Muscle of leg (tissue), 11 donors: ENCODE data around the gene ORM1. TPM values are rescaled to one million over a fixed set of nuclear protein-coding genes. Genes with fewer than 3 reads are reported as not detected.

Source experiments
- DNase-seq: peaks from one replicate; pipeline ENCODE4 v3.0.0; 2013
- H3K27ac ChIP-seq: one replicate; pipeline ENCODE4 v1.5.1; 2013; ENCODE audit warnings: mild to moderate bottlenecking, low read length, control low read depth
- H3K27me3 ChIP-seq: one replicate; pipeline ENCODE4 v1.6.1; 2013; ENCODE audit warnings: low read length; ENCODE audit not compliant: control insufficient read depth, insufficient read depth
- H3K36me3 ChIP-seq: one replicate; pipeline ENCODE4 v1.6.1; 2013; ENCODE audit warnings: low read length; ENCODE audit not compliant: control insufficient read depth, insufficient read depth
- H3K4me1 ChIP-seq: one replicate; pipeline ENCODE4 v1.6.1; 2013; ENCODE audit warnings: low read length; ENCODE audit not compliant: control insufficient read depth, insufficient read depth
- H3K4me3 ChIP-seq: one replicate; pipeline ENCODE4 v1.5.1; 2013; ENCODE audit warnings: low read length, control low read depth
- H3K9me3 ChIP-seq: replicated peaks from 2 replicates; pipeline ENCODE4 v1.6.1; 2013; ENCODE audit warnings: low read depth, low read length; ENCODE audit not compliant: control insufficient read depth
- WGBS: methylation state at CpG from one replicate; pipeline ENCODE4 v1.1.5; 2013; ENCODE audit warnings: missing lambda C conversion rate; ENCODE audit not compliant: insufficient coverage; 5-methylcytosine and 5-hydroxymethylcytosine counted together
- polyA plus RNA-seq, 8 donors: library from polyadenylated mRNA; unstranded; fragments of 120-200 nt; gene quantifications; one replicate each; pipeline versions ENCODE4 v1.2.1 to v1.2.3, GENCODE V29; 2013; ENCODE audit warnings: inconsistent platforms in 1 of 8, low replicate concordance in 1 of 8; ENCODE audit not compliant: insufficient read length in 8 of 8, insufficient read depth in 1 of 8
- total RNA-seq: library from RNA; stranded (reverse); fragments of 120-200 nt; gene quantifications from one replicate; pipeline ENCODE4 v1.2.4, GENCODE V29; 2013

The ORM1 gene
- total and polyA plus RNA-seq, 9 donors, result 0.25 to 2.6 (median 0.62) TPM

DNA sequence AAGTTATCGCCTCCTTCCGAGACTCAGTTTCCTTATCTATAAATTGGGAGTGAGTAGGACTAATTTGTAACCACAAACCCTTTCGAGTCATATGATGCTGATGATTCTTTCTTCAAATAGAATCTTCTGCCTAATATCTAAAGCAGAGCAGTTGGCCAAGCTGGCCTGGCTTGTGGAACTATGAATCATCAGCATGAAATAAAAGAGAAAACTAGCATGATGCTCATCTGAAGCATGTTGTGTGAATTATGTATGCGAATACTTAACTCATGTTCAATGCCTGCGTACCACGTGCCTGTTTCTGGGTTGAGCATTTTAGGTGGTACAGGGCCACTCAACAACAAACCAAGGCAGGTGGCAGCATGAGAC lies 15.0 kb upstream of the ORM1 start:
- H3K4me3 ChIP-seq, result no peak overlapping the region
- peaks cover 4% of the 10 kb centered on the region for H3K4me1 ChIP-seq

GRCh38 chr9:114308361-114308950 lies 14.4 kb upstream of the ORM1 start:
- Histone ChIP-seq H3K27me3 (no peaks in the 10 kb centered on the region), H3K4me1 (peaks cover 4% of the 10 kb centered on the region), H3K4me3 (no peak overlapping the region), H3K36me3 (peaks cover 39% of the 10 kb centered on the region), H3K9me3 (no peaks in the 10 kb centered on the region), H3K27ac (no peak overlapping the region)
- 94% methylated on average over 6 of the region's 13 CpGs for WGBS
- DNase-seq, result no peak

More for the DNA sequence above, 15.0 kb upstream of the ORM1 start:
- H3K27ac ChIP-seq, result no peak overlapping the region
- H3K36me3 ChIP-seq, result peaks cover 39% of the 10 kb centered on the region
- H3K9me3 ChIP-seq, result no peaks in the 10 kb centered on the region
- no peak for DNase-seq
- H3K27me3 ChIP-seq, result no peaks in the 10 kb centered on the region
- WGBS, result 100% methylated on average over 1 of the region's 6 CpGs

DNA sequence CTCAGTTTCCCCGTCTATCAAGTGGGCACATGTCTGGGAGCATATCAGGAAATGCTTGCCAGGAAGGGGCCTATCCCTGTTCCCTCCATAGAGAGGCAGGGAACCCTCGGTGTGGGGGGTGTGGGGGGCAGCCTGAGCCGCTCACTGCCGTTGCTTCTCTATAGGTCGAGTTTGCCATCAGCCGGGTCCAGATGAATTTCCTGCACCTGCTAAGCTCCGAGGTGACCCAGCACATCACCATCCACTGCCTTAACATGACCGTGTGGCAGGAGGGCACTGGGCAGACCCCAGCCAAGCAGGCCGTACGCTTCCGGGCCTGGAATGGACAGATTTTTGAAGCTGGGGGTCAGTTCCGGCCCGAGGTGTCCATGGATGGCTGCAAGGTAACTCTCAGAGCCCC lies 13.8 kb upstream of the ORM1 start:
- no peak overlapping the region for H3K27ac ChIP-seq

GRCh38 chr9:114310471-114311450 lies 12.1 kb upstream of the ORM1 start:
- peaks cover 37% of the 10 kb centered on the region for H3K36me3 ChIP-seq
- no peak for DNase-seq
- no peaks in the 10 kb centered on the region for H3K27me3 ChIP-seq
- 85% methylated on average over 8 of the region's 22 CpGs for WGBS
- no peak overlapping the region for H3K4me3 ChIP-seq
- H3K4me1 ChIP-seq, result no peaks in the 10 kb centered on the region
- H3K9me3 ChIP-seq, result no peaks in the 10 kb centered on the region
- no peak overlapping the region for H3K27ac ChIP-seq

More for the DNA sequence above, 13.8 kb upstream of the ORM1 start:
- Histone ChIP-seq H3K9me3 (no peaks in the 10 kb centered on the region), H3K4me3 (no peak overlapping the region), H3K27me3 (no peaks in the 10 kb centered on the region), H3K4me1 (peaks cover 4% of the 10 kb centered on the region), H3K36me3 (peaks cover 38% of the 10 kb centered on the region)
- 90% methylated on average over 10 of the region's 13 CpGs for WGBS
- DNase-seq, result no peak

GRCh38 chr9:114311571-114312512 lies 11.1 kb upstream of the ORM1 start:
- H3K9me3 ChIP-seq, result no peaks in the 10 kb centered on the region
- 87% methylated on average over 17 of the region's 28 CpGs for WGBS
- H3K4me1 ChIP-seq, result no peaks in the 10 kb centered on the region
- H3K4me3 ChIP-seq, result no peak overlapping the region
- no peaks in the 10 kb centered on the region for H3K27me3 ChIP-seq
- H3K27ac ChIP-seq, result no peak overlapping the region
- no peak for DNase-seq
- peaks cover 28% of the 10 kb centered on the region for H3K36me3 ChIP-seq

DNA sequence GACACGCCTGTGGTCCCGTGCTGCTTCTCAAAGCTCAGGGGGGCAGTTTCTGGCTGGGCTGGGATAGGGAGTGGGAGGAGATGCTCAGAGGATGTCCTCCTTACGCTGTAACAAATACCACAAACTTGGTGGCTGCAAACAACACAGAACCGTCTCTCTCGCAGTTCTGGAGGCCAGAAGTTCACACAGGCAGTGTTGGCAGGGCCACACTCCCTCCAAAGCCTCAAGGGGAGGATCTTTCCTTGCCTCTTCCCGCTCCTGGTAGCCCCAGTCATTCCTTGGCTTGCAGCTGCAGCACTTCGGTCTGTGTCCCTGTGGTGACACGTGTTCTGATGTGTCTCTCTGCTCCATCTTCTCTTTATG lies 10.4 kb upstream of the ORM1 start:
- Histone ChIP-seq H3K4me1 (no peaks in the 10 kb centered on the region), H3K9me3 (no peaks in the 10 kb centered on the region), H3K27ac (no peak overlapping the region), H3K36me3 (peaks cover 21% of the 10 kb centered on the region), H3K4me3 (no peak overlapping the region), H3K27me3 (no peaks in the 10 kb centered on the region)
- DNase-seq, result no peak
- 56% methylated on average over 6 of the region's 8 CpGs for WGBS

DNA sequence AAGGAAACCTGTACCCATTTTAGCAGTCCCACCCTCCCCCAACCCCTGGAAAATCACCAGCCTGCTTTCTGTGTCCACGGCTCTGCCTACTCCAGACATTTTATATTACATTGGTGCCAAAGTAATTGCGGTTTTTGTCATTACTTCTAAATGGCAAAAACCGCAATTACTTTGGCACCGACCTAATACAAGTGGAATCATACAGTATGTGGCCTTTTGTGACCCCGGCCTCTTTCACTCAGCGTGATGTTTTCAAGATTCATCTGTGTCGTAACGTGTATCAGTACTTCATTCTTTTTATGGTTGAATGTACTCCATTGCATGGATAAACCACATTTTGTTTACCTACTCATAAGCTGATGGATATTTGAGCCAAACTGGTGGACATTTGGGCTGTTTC lies 9.7 kb upstream of the ORM1 start:
- no peak overlapping the region for H3K4me3 ChIP-seq
- peaks cover 14% of the 10 kb centered on the region for H3K36me3 ChIP-seq
- WGBS, result 93% methylated on average over 3 of the region's 8 CpGs
- DNase-seq, result no peak
- H3K9me3 ChIP-seq, result no peaks in the 10 kb centered on the region
- H3K27me3 ChIP-seq, result no peaks in the 10 kb centered on the region
- no peaks in the 10 kb centered on the region for H3K4me1 ChIP-seq
- no peak overlapping the region for H3K27ac ChIP-seq

- WGBS, result 85% methylated on average over 7 of the region's 7 CpGs
- H3K4me1 ChIP-seq, result no peaks in the 10 kb centered on the region
- H3K36me3 ChIP-seq, result peaks cover 7% of the 10 kb centered on the region
- H3K27ac ChIP-seq, result no peak overlapping the region
- H3K9me3 ChIP-seq, result no peaks in the 10 kb centered on the region
- peaks cover 2% of the 10 kb centered on the region for H3K27me3 ChIP-seq
- DNase-seq, result no peak
- no peak overlapping the region for H3K4me3 ChIP-seq
These were observed 8.5 kb upstream of the ORM1 start for GRCh38 chr9:114314256-114314867.

DNA sequence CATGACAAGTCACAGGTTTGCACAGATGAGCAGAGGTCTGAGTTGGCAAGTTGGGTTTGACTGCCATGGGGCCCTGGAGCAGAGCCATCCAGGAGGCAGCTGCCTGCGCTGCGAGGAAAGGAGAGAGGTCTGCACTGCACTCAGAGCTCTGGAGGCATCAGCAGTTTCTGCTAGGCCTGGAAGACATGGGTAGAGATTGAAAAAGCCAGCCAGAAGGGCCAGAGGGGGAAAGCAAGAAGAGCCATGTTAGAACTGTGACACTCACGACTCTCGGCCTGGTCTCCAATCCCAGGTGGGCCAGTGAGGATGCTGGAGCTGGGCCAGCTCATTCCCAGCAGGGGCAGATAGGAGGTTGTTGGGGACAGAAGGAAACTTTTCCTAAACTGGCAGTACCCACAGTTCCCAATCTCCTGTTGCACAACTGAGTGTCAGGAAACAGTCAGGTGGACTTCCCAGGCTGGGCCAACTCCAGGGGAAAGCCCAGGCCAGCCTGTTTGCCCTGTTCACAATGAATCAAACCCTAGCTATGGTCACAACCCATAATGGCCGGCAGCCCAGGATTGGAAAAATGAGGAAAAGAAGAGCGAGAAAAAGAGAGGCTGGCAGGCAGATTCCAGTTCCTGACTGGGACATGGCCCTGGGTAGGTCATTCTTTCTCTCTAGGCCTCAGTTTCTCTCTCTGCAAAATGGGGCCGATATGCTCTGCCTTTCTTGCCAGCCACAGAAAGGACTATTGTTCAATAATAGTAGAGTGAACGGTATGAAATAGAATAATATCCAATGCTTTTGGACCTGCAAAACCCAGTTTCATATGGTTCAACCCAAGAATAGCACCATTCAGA lies 7.8 kb upstream of the ORM1 start:
- H3K4me3 ChIP-seq, result no peak overlapping the region
- DNase-seq, result no peak
- no peak overlapping the region for H3K27ac ChIP-seq
- H3K4me1 ChIP-seq, result no peaks in the 10 kb centered on the region
- WGBS, result 63% methylated on average over 6 of the region's 8 CpGs
- peaks cover 2% of the 10 kb centered on the region for H3K27me3 ChIP-seq
- H3K36me3 ChIP-seq, result peaks cover 7% of the 10 kb centered on the region
- H3K9me3 ChIP-seq, result no peaks in the 10 kb centered on the region
